Glutamatergic neuron (in vitro differentiated cells): Measurements from ENCODE around the gene TBC1D22A. TPM values are rescaled to one million over a fixed set of nuclear protein-coding genes. Genes with fewer than 3 reads are reported as not detected.

Experiments
- DNase-seq: peaks from one replicate; pipeline ENCODE4 v3.0.0; 2022
- H3K27ac Mint-ChIP-seq: one replicate; pipeline ENCODE4 v1.8.0; 2020; ENCODE audit warnings: mild to moderate bottlenecking, mixed read lengths, inconsistent platforms; ENCODE audit not compliant: unreplicated experiment
- H3K27me3 Mint-ChIP-seq: one replicate; pipeline ENCODE4 v1.8.0; 2020; ENCODE audit warnings: mild to moderate bottlenecking, moderate library complexity, mixed read lengths, inconsistent platforms; ENCODE audit not compliant: unreplicated experiment
- H3K36me3 Mint-ChIP-seq: one replicate; pipeline ENCODE4 v1.8.0; 2020; ENCODE audit warnings: mild to moderate bottlenecking, mixed read lengths, inconsistent platforms; ENCODE audit not compliant: unreplicated experiment
- H3K4me1 Mint-ChIP-seq: one replicate; pipeline ENCODE4 v1.8.0; 2020; ENCODE audit warnings: mild to moderate bottlenecking, low read depth, mixed read lengths, inconsistent platforms; ENCODE audit not compliant: unreplicated experiment
- H3K4me3 Mint-ChIP-seq: one replicate; pipeline ENCODE4 v1.8.0; 2020; ENCODE audit warnings: mild to moderate bottlenecking, mixed read lengths, inconsistent platforms; ENCODE audit not compliant: unreplicated experiment
- H3K9me3 Mint-ChIP-seq: one replicate; pipeline ENCODE4 v1.8.0; 2020; ENCODE audit warnings: mild to moderate bottlenecking, moderate library complexity, mixed read lengths, inconsistent platforms; ENCODE audit not compliant: unreplicated experiment
- CTCF ChIP-seq: fragments of 200-600 bp; sonication (generic); IDR thresholded peaks from one replicate; pipeline ENCODE4 v1.5.0; 2021; ENCODE audit not compliant: partially characterized antibody, unreplicated experiment
- total RNA-seq: library from RNA; stranded (reverse); fragmentation: NEBNext Ultra II Directional; extraction: Animal tissue kit (Norgen Biotek cat#: 25700); gene quantifications from one replicate; pipeline ENCODE4 v1.2.1, GENCODE V29; 2021; ENCODE audit not compliant: unreplicated experiment

TBC1D22A gene
- total RNA-seq, 1 donor from 2014 or later: 23.0 TPM

- no peak for TF ChIP-seq CTCF
- no peak overlapping the region for H3K27ac Mint-ChIP-seq
- no peak for DNase-seq
- H3K4me3 Mint-ChIP-seq: no peak overlapping the region
- H3K27me3 Mint-ChIP-seq: peaks cover 6% of the 10 kb centered on the region
- peaks cover 11% of the 10 kb centered on the region for H3K9me3 Mint-ChIP-seq
- H3K36me3 Mint-ChIP-seq: peaks cover under 1% of the 10 kb centered on the region
- H3K4me1 Mint-ChIP-seq: peaks cover 10% of the 10 kb centered on the region
Measured at GRCh38 chr22:47067911-47068625, 305.6 kb downstream of the TBC1D22A start.

GRCh38 chr22:47068626-47068996 is 306.2 kb downstream of the TBC1D22A start:
- no peak for DNase-seq
- Mint-ChIP-seq H3K27ac (no peak overlapping the region), H3K9me3 (peaks cover 11% of the 10 kb centered on the region), H3K36me3 (no peaks in the 10 kb centered on the region), H3K4me3 (no peak overlapping the region), H3K27me3 (peaks cover 6% of the 10 kb centered on the region), H3K4me1 (peaks cover 10% of the 10 kb centered on the region)
- TF ChIP-seq CTCF: no peak

GRCh38 chr22:47069270-47069669 is 306.8 kb downstream of the TBC1D22A start:
- no peak for DNase-seq
- Mint-ChIP-seq H3K27ac (no peak overlapping the region), H3K4me1 (peaks cover 10% of the 10 kb centered on the region), H3K27me3 (peaks cover 6% of the 10 kb centered on the region), H3K9me3 (peaks cover 11% of the 10 kb centered on the region), H3K36me3 (no peaks in the 10 kb centered on the region), H3K4me3 (no peak overlapping the region)
- TF ChIP-seq CTCF: no peak

- no peak for TF ChIP-seq CTCF
- Mint-ChIP-seq H3K9me3 (peaks cover 3% of the 10 kb centered on the region), H3K4me1 (peaks cover 8% of the 10 kb centered on the region), H3K36me3 (no peaks in the 10 kb centered on the region), H3K4me3 (no peak overlapping the region), H3K27ac (no peak overlapping the region), H3K27me3 (peaks cover 6% of the 10 kb centered on the region)
- DNase-seq: no peak
Measured at GRCh38 chr22:47071078-47071806, 308.8 kb downstream of the TBC1D22A start.
